ENCODE measurements around the gene DYNC1I1. TPM values are rescaled to one million over a fixed set of nuclear protein-coding genes. Genes with fewer than 3 reads are reported as not detected.

DYNC1I1 gene
- total RNA-seq, 1 experiment from 2014 or later, result 3.2 TPM

GRCh38 chr7:95805909-95806308 is 33.6 kb downstream of the DYNC1I1 start:
- Histone ChIP-seq H2AK5ac (ENCODE audit: insufficient read length, low read length) (no peak overlapping the region), H3K4ac (ENCODE audit: low read depth, low read length) (no peak overlapping the region), H3K56ac (ENCODE audit: insufficient read length, low read depth, low read length) (no peak overlapping the region), H2BK120ac (ENCODE audit: low read depth, low read length, poor library complexity, severe bottlenecking) (no peak overlapping the region), H3K9me3 (ENCODE audit: control insufficient read depth, low read depth, low read length) (no peaks in the 10 kb centered on the region), H3K4me1 (ENCODE audit: insufficient read depth, low read length) (no peaks in the 10 kb centered on the region), H2BK5ac (ENCODE audit: insufficient read length, low read length) (no peak overlapping the region), H2BK15ac (ENCODE audit: low read depth, low read length) (no peak overlapping the region), H4K5ac (ENCODE audit: insufficient read length, low read depth, low read length) (no peak overlapping the region), H3K14ac (ENCODE audit: insufficient read depth, low read length) (no peak overlapping the region), H3K23ac (ENCODE audit: insufficient read length, low read depth, low read length) (no peak overlapping the region), H4K20me1 (ENCODE audit: control insufficient read depth, insufficient read depth, insufficient read length) (no peaks in the 10 kb centered on the region), H3K9ac (ENCODE audit: extremely low read depth, insufficient read length, low read length) (no peak overlapping the region), H3T11ph (ENCODE audit: low read length) (no peak overlapping the region), H3K27me3 (ENCODE audit: insufficient read depth, low read length) (no peaks in the 10 kb centered on the region), H2BK12ac (ENCODE audit: insufficient read length, low read depth, low read length) (no peak overlapping the region), H4K8ac (replicated peaks; ENCODE audit: insufficient read length, low read depth, low read length) (no peak overlapping the region), H3K18ac (ENCODE audit: insufficient read length, low read depth, low read length) (no peak overlapping the region), H3K79me1 (ENCODE audit: insufficient read depth, low read depth, low read length, poor library complexity, severe bottlenecking) (no peaks in the 10 kb centered on the region), H4K91ac (ENCODE audit: insufficient read length, low read depth, low read length) (no peak overlapping the region), H3K23me2 (ENCODE audit: insufficient read length, low read depth, low read length, poor library complexity, severe bottlenecking) (no peaks in the 10 kb centered on the region), H3K79me2 (ENCODE audit: insufficient read depth, low read length) (no peaks in the 10 kb centered on the region), H3K27ac (ENCODE audit: insufficient read length, low read depth, low read length) (no peak overlapping the region), H2BK20ac (ENCODE audit: low read depth, low read length, poor library complexity, severe bottlenecking) (no peak overlapping the region), H3K4me2 (ENCODE audit: insufficient read depth, insufficient read length, low read length) (no peak overlapping the region), H2AFZ (ENCODE audit: low read length) (no peak overlapping the region)
- H3K4me3 Mint-ChIP-seq, result no peak overlapping the region
- DNase-seq, result no peak
- H3K4me1 Mint-ChIP-seq, result peaks cover 2 to 6% of the 10 kb centered on the region in 2 experiments; a peak in 3 of 4 replicates
- WGBS (ENCODE audit: extremely low coverage, insufficient read length, low lambda C conversion rate), result no CpG with 5 or more reads among the region's 1 CpG
- no peak overlapping the region for H3K27ac Mint-ChIP-seq
- no peaks in the 10 kb centered on the region; the same call in none of the 2 replicates for H3K27me3 Mint-ChIP-seq (ENCODE audit: low read depth)
- H3K9me3 Mint-ChIP-seq, result no peaks in the 10 kb centered on the region
- no peak for TF ChIP-seq CTCF (conservative IDR thresholded peaks at IDR 0.05)
- no peaks in the 10 kb centered on the region for H3K36me3 Mint-ChIP-seq (ENCODE audit: insufficient read depth in 1 of 3, low read depth in 3 of 3)
